Stimulated activated CD8-positive, alpha-beta memory T cell treated with anti-CD3 and anti-CD28 coated beads, Interleukin-7, amount 100 ng/mL, for 24 hours (primary cell): Measurements from ENCODE around the gene ATP8A2.
"Not testable (repeated sequence)": the region's sequence is repeated elsewhere in the genome, so short reads cannot be mapped to it uniquely, and the experiment has no call there.

Experiments used
- DNase-seq: peaks from one replicate; pipeline ENCODE4 v3.0.0-alpha.2; 2020; ENCODE audit warnings: low read depth

Gene ATP8A2

DNA sequence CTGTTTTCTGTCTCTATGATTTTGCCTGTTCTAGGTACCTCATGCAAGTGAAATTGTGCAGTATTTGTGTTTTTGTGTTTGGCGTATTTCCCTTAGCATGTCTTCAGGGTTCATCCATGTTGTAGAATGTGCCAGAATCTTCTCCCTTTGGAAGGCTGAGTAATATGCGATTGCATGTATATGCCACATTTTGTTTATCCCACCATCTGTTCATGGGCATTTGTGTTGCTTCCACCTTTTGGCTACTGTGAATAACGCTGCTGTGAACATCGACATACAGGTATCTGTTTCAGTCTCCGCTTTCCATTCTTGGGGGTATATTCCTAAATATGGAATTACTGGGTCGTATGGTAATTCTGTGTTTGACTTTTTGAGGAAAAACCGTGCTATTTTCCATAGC, 190.0 kb downstream of the ATP8A2 start:
- no peak for DNase-seq

DNA sequence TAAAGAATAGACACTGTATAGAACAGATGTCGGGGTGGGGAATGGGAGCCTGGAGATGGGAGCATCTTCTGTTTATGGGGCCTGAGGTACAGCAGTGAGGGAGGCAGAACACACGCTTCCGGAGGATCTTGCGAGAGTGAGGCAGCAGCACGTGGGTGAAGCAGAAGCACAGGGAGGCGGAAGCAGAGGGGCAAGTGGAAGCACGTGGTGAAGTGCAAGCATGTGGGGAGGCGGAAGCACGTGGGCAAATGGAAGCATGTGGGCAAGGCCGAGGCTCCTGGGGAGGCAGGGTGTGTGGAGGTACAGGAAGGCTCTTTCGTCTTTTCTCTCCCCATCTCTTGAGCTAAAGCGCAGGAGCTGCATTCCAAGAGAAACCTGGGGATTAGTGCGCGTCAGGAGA, 198.4 kb downstream of the ATP8A2 start:
- DNase-seq: no peak

DNA sequence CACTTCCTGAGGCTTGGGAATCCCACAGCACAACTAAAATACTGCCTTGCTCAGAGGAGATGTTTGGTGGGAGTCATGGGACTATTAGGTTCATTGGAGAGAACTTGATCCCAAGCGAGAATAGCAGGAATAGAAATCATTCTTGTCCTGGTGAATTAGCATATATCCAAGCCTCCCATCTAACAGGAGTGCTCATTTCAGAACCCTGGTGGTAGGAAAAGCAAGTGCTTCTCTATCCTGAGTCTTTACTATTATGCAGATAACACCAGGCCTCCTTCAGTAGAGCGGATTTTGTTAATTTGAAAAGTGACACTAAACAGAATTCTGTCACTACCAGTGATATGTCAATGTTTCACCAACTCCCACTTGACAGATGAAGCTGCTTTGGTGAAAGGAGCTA, 199.5 kb downstream of the ATP8A2 start:
- DNase-seq: no peak

GRCh38 chr13:25572171-25572570, 200.4 kb downstream of the ATP8A2 start:
- DNase-seq: not testable (repeated sequence)

DNA sequence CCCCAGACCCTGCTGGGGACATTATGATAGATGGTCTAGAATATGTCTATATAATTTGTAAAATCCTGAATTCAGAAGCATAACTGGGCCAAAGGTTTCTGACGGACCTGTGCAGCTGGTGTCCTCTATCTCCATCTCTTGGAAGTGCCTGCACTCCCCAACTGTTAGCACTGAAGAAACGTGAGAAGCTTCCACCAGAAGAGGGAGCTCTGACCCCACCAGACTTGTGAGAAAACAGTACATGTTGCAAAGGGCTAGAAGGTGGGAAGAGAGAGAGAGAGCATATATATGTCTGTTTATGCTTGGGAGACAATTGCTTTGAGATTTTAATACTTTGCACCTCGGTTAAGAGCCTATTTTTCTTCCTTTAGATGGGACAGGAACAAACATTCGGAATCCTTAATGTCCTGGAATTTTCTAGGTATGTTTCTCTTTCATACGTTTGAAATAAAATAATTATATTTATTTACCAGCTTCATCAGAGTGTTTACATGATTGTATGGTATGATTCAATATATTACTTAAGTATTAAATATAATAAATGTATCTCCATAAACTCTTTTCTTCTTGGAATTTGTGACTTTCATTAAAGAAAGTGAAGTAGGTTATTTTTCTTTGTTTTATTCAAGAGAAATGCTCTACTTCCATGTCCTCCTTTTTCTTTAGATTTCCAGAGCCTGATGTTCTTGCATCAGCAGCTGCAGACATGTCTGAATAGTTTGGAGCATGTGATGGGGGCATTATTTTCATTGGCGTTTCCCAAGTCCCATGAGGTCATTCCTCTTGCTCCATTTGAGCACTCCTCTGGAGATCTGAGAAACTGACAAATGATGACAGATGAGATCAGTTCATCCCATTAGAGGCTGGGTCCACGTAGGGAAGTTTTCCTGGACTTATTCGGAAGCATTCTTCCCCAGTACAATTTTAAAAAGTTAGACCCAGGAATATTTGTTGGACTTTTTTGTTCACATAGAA, 202.9 kb downstream of the ATP8A2 start:
- peak; percentile 38 for DNase-seq

GRCh38 chr13:25575562-25575961, 203.8 kb downstream of the ATP8A2 start:
- no peak for DNase-seq

- DNase-seq: no peak
Observed at GRCh38 chr13:25578526-25578925, 206.8 kb downstream of the ATP8A2 start.

DNA sequence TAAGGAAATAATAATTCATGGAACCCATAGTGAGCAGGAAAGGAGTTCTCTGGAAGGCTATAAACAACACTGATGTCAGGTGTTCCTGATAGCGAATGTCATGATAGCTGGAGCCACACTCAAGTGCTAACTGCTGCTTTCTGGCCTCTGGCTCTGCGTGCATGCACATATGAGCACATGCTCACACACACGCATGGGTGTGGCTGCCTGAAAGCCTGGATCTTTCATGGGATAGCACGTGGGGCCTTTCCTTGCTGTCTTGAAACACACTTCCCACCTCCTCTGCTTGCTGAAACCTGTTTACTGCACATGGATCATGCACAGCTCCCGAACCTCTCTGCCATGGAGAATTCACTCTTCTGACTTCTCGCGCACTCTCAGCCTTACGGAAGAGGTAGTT, 207.4 kb downstream of the ATP8A2 start:
- no peak for DNase-seq

- DNase-seq: no peak
Observed at GRCh38 chr13:25581351-25581750, 209.6 kb downstream of the ATP8A2 start.

- no peak for DNase-seq
Observed at GRCh38 chr13:25584087-25584486, 212.3 kb downstream of the ATP8A2 start.

- no peak for DNase-seq
Observed at GRCh38 chr13:25585000-25585399, 213.2 kb downstream of the ATP8A2 start.

DNA sequence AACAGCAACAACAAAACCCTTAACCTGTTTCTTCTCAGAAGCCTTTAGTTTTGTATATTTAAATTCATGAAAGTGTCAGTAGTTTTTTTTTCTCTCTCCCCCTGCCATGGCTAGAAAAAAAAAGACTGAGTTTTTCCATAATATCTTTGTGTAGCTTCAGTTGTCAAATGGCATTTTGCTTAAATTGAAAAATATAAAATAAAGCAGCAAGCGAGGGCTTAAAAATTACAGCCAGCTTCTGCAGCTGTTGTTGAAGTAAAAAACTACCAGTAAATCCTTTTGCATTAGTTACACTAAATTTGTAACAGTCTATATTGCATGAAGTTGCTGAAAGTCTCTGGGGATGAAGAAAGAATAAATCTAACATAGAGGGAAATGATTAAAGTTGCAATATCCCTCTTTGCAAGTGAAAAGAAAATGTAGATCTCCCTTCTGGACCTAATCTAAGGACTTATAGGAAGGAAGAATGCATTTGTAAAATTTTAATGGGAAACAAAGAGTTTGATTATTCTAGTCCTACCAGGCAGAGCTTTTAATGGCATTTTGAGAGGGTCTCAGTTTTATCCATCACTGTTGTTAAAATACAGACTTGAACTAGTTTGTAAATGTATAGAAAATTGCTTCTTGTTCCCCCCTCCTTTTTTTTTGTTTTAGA, 215.7 kb downstream of the ATP8A2 start:
- DNase-seq: no peak

GRCh38 chr13:25588336-25589060, 216.7 kb downstream of the ATP8A2 start:
- DNase-seq: no peak

- no peak for DNase-seq
Observed at GRCh38 chr13:25598421-25598820, 226.6 kb downstream of the ATP8A2 start.

- DNase-seq: no peak
Observed at GRCh38 chr13:25602176-25602575, 230.4 kb downstream of the ATP8A2 start.

GRCh38 chr13:25604106-25604505, 232.3 kb downstream of the ATP8A2 start:
- no peak for DNase-seq

GRCh38 chr13:25607096-25607495, 235.3 kb downstream of the ATP8A2 start:
- DNase-seq: no peak

- DNase-seq: no peak
Observed at GRCh38 chr13:25608181-25608580, 236.4 kb downstream of the ATP8A2 start.

DNA sequence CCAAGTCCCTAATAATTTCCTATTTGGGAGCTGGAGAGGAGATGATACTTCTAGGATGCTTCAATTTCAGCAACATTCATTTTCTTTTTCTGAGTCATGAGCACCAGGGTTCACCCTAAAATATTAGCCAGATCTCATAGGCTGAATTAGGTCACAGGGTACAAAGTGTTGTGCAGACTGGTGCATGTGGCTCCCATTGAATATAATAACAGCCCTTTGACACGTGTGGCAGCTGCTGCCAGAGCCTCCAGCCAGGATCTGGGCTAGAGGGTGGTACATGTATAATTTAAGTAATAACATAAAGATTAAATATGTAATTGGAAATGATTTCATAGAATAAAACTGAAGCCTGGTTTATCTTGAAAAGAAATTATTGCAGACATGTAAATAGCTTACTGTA, 244.9 kb downstream of the ATP8A2 start:
- DNase-seq: no peak

GRCh38 chr13:25619897-25620296, 248.1 kb downstream of the ATP8A2 start:
- no peak for DNase-seq

DNA sequence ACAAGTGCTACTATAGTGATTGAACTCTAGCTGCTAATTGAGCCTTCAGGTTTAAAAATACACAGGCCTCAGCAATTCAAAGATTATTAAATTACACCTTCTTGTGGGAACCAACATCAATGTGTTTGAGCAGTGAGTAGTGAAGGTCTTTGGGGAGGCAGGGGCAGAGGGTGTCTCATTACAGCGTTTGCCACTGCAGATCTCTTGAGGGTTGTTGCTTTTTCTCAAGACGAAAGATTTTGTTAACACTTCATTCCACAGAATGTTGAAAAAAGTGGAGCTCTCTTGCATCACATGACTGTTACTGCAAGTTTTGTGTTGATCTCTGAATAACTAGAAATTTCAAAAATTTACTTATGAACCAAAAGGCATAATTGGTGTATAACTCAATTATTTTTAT, 253.6 kb downstream of the ATP8A2 start:
- no peak for DNase-seq

DNA sequence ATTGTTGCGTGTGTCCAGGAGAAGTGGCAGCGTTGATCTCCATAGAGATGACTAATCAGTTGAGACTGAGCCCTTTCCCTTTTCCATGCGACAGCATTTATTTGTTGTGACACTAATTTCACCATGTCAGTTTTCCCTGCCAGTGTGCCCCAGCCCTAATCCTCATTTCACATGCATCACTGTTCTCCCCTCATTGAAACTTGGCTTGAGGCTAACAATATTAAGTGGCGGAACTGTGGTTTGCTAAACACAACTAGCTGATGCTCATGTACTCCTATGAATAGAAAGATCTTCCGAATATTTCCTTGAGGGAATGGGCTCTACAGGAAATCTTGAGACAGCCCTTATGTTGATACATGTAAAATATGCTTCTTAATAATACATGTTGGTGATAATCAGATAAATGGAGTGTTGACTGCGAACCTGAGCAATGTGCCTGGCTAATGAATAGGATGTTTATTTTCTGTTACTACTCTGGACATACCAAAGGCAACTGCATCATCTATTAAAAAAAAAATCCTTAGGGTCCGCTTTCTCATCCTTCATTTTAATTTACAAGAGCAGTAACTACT, 258.6 kb downstream of the ATP8A2 start:
- no peak for DNase-seq
